OCI-LY7 (cell line): ENCODE results near the gene H19. TPM values are rescaled to one million over a fixed set of nuclear protein-coding genes. Genes with fewer than 3 reads are reported as not detected.

Experiments used
- BruUV-seq: library from RNA; stranded (reverse); fragments of 400-500 nt; replicated peaks from 2 replicates; lab custom pipeline; 2021; lab: Mats Ljungman, UMichigan
- CTCF ChIA-PET: fragments of 300-600 bp; sonication (Branson Sonifier 250); formaldehyde crosslinking; loops from one replicate; lab custom pipeline; 2022; ENCODE audit warnings: antibody characterized with exemption; ENCODE audit not compliant: unreplicated experiment; lab: Charles Lee
- POLR2A ChIA-PET: fragments of 300-600 bp; sonication (Branson Sonifier 250); formaldehyde crosslinking; loops from one replicate; lab custom pipeline; 2022; ENCODE audit warnings: antibody characterized with exemption; lab: Charles Lee
- DNase-seq: peaks from one replicate; pipeline ENCODE4 v3.0.0-alpha.2; 2015; ENCODE audit warnings: low spot score
- H2AFZ ChIP-seq: fragments of 200-600 bp; sonication (generic), shearing (Covaris generic); 2 replicates; pipeline ENCODE4 v1.6.1; 2014; ENCODE audit warnings: mild to moderate bottlenecking, antibody characterized with exemption, low read length, moderate library complexity
- H3K27ac ChIP-seq: fragments of 200-600 bp; sonication (generic); 2 replicates; pipeline ENCODE4 v1.5.1; 2014; ENCODE audit warnings: mixed run types, low read depth, mild to moderate bottlenecking, moderate library complexity, low read length, inconsistent platforms; ENCODE audit not compliant: poor library complexity, severe bottlenecking
- H3K36me3 ChIP-seq: fragments of 200-600 bp; sonication (generic); 2 replicates; pipeline ENCODE4 v1.6.1; 2014; ENCODE audit warnings: mild to moderate bottlenecking, antibody characterized with exemption, low read length, moderate library complexity, mixed read lengths; ENCODE audit not compliant: insufficient read depth
- H3K4me1 ChIP-seq: fragments of 200-600 bp; sonication (generic); 2 replicates; pipeline ENCODE4 v1.5.1; 2014; ENCODE audit warnings: mild to moderate bottlenecking, low read length; ENCODE audit not compliant: insufficient read depth, poor library complexity, severe bottlenecking
- H3K4me2 ChIP-seq: fragments of 200-600 bp; sonication (generic); 2 replicates; pipeline ENCODE4 v1.6.1; 2014; ENCODE audit warnings: mild to moderate bottlenecking, low read length
- H3K4me3 ChIP-seq: fragments of 200-600 bp; sonication (generic); 2 replicates; pipeline ENCODE4 v1.5.1; 2014; ENCODE audit warnings: mild to moderate bottlenecking, low read depth, low read length; ENCODE audit not compliant: poor library complexity, severe bottlenecking
- H3K79me2 ChIP-seq: fragments of 200-600 bp; sonication (generic); 2 replicates; pipeline ENCODE4 v1.6.1; 2016; ENCODE audit warnings: low read depth, mild to moderate bottlenecking, low read length, moderate library complexity, mixed read lengths; ENCODE audit not compliant: insufficient read depth
- H3K9me2 ChIP-seq: fragments of 200-600 bp; sonication (generic); 2 replicates; pipeline ENCODE4 v1.6.1; 2016; ENCODE audit warnings: mild to moderate bottlenecking, low read length, mixed read lengths; ENCODE audit not compliant: insufficient read depth
- H3K9me3 ChIP-seq: fragments of 200-600 bp; sonication (generic); 2 replicates; pipeline ENCODE4 v1.6.1; 2014; ENCODE audit warnings: mild to moderate bottlenecking, mixed run types, low read length, mixed read lengths
- H4K20me1 ChIP-seq: fragments of 200-600 bp; sonication (generic); 2 replicates; pipeline ENCODE4 v1.6.1; 2014; ENCODE audit warnings: mild to moderate bottlenecking, antibody characterized with exemption, low read length, moderate library complexity, mixed read lengths; ENCODE audit not compliant: insufficient read depth
- EZH2phosphoT487 ChIP-seq: fragments of 200-600 bp; sonication (generic); IDR thresholded peaks from 2 replicates; pipeline ENCODE4 v1.6.1; 2018; ENCODE audit warnings: low read depth, borderline replicate concordance, mild to moderate bottlenecking, mixed run types, antibody characterized with exemption, low read length, moderate library complexity, mixed read lengths
- intact Hi-C: fragments of 100-400 bp; cut with micrococcal nuclease; formaldehyde crosslinking; loops from one replicate; pipeline ENCODE4 v1.10.0; 2022; ENCODE audit not compliant: unreplicated experiment
- total RNA-seq, 2 experiments: library from RNA; depleted of rRNA in 1 of 2; stranded (reverse); fragments of >200 nt in 1 of 2; shearing (Covaris generic) in 1 of 2; gene quantifications; 2 replicates each; pipeline ENCODE4 v1.2.3, GENCODE V29; 2014 to 2022
- TF ChIP-seq, protein P1 (sequence below): fragments of 200-600 bp; sonication (generic); conservative IDR thresholded peaks from 2 replicates; pipeline ENCODE4 v1.5.1; 2014; ENCODE audit warnings: mild to moderate bottlenecking, antibody characterized with exemption, low read length, moderate library complexity, mixed read lengths

Gene H19
- total RNA-seq, 2 experiments from 2014 or later, result not detected

DNA sequence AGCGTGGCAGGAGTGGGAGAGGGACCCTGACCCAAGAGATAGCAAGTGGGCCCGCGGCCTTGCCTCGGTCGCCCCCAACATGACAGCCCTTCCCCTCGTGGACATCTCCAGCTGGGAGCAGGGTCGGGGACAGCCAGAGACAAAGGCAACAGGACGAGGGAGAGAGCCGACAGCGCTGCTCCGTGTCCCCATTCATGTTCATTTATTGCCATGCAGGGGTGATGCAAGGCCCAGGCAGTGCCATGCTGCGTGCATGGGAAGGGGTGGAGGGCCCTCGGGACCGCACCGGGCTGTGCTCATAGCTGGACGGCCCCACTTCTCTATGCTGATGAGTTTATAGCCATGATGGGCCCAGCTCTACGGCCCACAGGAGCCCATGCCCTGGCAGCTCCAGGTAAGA is 37.9 kb downstream of the H19 start:
- no peaks in the 10 kb centered on the region for H3K79me2 ChIP-seq
- H2AFZ ChIP-seq, result no peak overlapping the region
- DNase-seq, result no peak
- no peaks in the 10 kb centered on the region for H3K36me3 ChIP-seq
- no peak overlapping the region for H3K4me2 ChIP-seq
- ChIA-PET POLR2A (interaction anchor here (0.6 kb wide), 1 partner anchor 894 kb away, joined by 3 read pairs; no protein-coding TSS in a partner anchor), CTCF (no interaction called here)
- H3K9me2 ChIP-seq, result no peaks in the 10 kb centered on the region
- intact Hi-C loops, result no loop called here
- H3K4me3 ChIP-seq, result no peak overlapping the region
- no peak for TF ChIP-seq EZH2phosphoT487
- TF ChIP-seq, protein P1, sequence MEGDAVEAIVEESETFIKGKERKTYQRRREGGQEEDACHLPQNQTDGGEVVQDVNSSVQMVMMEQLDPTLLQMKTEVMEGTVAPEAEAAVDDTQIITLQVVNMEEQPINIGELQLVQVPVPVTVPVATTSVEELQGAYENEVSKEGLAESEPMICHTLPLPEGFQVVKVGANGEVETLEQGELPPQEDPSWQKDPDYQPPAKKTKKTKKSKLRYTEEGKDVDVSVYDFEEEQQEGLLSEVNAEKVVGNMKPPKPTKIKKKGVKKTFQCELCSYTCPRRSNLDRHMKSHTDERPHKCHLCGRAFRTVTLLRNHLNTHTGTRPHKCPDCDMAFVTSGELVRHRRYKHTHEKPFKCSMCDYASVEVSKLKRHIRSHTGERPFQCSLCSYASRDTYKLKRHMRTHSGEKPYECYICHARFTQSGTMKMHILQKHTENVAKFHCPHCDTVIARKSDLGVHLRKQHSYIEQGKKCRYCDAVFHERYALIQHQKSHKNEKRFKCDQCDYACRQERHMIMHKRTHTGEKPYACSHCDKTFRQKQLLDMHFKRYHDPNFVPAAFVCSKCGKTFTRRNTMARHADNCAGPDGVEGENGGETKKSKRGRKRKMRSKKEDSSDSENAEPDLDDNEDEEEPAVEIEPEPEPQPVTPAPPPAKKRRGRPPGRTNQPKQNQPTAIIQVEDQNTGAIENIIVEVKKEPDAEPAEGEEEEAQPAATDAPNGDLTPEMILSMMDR, result no peak
- BruUV-seq, result no TSS peak
- no peaks in the 10 kb centered on the region for H3K4me1 ChIP-seq
- H3K27ac ChIP-seq, result no peak overlapping the region
- no peaks in the 10 kb centered on the region for H3K9me3 ChIP-seq
- H4K20me1 ChIP-seq, result no peaks in the 10 kb centered on the region

DNA sequence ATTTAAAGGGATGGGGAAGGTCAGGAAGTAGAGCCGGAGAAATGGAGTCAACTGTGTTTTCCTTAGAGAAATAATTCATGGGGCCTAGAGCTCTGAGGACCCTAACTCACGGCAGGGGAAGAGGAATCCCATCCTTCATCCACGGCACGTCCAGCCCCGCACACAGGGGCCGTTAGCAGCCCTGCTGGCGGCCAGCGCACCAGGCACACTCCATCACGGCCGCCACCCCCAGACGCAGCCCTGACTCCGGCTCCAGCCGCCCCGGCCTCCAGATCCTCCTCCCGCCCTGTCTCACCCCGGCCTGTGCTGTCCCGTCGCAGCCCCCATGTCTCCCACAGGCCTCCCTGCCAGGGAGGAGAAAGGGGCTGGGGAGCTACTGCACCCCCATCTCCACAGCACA is 39.3 kb downstream of the H19 start:
- no peaks in the 10 kb centered on the region for H3K9me2 ChIP-seq
- H4K20me1 ChIP-seq, result no peaks in the 10 kb centered on the region
- H3K79me2 ChIP-seq, result no peaks in the 10 kb centered on the region
- no peak overlapping the region for H2AFZ ChIP-seq
- ChIA-PET POLR2A (interaction anchor here (0.7 kb wide), 1 partner anchor 152 kb away, joined by 3 read pairs; no protein-coding TSS in a partner anchor), CTCF (interaction anchor here (0.6 kb wide), 1 partner anchor 226 kb away, joined by 3 read pairs; no protein-coding TSS in a partner anchor)
- H3K4me3 ChIP-seq, result no peak overlapping the region
- intact Hi-C loops, result no loop called here
- no peaks in the 10 kb centered on the region for H3K9me3 ChIP-seq
- DNase-seq, result no peak
- H3K27ac ChIP-seq, result no peak overlapping the region
- BruUV-seq, result no TSS peak
- no peak overlapping the region for H3K4me2 ChIP-seq
- H3K36me3 ChIP-seq, result no peaks in the 10 kb centered on the region
- H3K4me1 ChIP-seq, result no peaks in the 10 kb centered on the region
- TF ChIP-seq EZH2phosphoT487, result no peak

DNA sequence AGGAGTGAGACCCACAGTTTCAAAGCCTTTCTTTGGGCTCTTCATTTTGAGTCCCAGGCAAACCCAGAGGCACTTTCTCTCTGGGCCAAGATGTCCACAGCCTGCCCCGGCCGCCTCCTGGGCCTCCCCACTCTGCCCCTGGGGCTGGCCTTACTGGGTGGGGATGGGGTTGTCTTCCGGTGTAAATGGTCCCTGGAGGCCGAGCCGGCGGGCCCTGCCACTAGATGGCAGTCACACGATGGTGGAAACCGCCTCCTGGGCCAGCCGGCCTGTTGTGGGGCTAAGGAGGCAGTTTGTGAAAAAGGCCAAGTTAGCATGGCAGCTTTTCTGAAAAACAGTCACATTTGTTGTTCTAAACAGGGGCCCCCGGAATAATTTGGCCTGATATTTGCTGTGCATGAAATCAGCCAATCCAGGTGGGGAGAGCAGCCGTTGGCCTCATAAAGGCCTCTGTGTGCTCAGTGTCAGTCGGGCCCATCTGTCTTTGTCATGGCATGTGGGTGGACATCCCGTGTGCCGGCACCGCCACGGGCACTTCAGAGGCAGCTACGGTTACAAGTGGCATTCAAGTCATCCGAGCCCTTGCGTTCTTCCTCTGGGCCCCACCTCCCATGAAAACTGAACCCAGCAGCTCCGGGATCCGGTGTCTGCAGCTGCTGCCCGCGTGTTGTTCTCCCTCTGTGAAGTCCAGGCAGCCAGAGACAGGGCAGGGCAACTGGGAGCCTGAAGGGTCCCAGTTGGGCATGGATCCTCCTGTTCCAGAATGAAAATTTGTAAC is 44.0 kb downstream of the H19 start:
- H3K79me2 ChIP-seq, result no peaks in the 10 kb centered on the region
- CTCF ChIA-PET, result no interaction called here
- H3K4me2 ChIP-seq, result no peak overlapping the region
- no TSS peak for BruUV-seq
- TF ChIP-seq EZH2phosphoT487, result no peak
- TF ChIP-seq, protein P1, result no peak
- H3K4me1 ChIP-seq, result no peaks in the 10 kb centered on the region
- H3K4me3 ChIP-seq, result no peak overlapping the region
- no peaks in the 10 kb centered on the region for H3K9me2 ChIP-seq
- intact Hi-C loops, result no loop called here
- no peaks in the 10 kb centered on the region for H3K9me3 ChIP-seq
- POLR2A ChIA-PET, result interaction anchor here (0.5 kb wide), 1 partner anchor 196 kb away, joined by 4 read pairs; no protein-coding TSS in a partner anchor
- H4K20me1 ChIP-seq, result no peaks in the 10 kb centered on the region
- H2AFZ ChIP-seq, result no peak overlapping the region
- no peaks in the 10 kb centered on the region for H3K36me3 ChIP-seq
- DNase-seq, result no peak
- no peak overlapping the region for H3K27ac ChIP-seq
